ENCODE data around the gene KLHL35.

Gene KLHL35

DNA sequence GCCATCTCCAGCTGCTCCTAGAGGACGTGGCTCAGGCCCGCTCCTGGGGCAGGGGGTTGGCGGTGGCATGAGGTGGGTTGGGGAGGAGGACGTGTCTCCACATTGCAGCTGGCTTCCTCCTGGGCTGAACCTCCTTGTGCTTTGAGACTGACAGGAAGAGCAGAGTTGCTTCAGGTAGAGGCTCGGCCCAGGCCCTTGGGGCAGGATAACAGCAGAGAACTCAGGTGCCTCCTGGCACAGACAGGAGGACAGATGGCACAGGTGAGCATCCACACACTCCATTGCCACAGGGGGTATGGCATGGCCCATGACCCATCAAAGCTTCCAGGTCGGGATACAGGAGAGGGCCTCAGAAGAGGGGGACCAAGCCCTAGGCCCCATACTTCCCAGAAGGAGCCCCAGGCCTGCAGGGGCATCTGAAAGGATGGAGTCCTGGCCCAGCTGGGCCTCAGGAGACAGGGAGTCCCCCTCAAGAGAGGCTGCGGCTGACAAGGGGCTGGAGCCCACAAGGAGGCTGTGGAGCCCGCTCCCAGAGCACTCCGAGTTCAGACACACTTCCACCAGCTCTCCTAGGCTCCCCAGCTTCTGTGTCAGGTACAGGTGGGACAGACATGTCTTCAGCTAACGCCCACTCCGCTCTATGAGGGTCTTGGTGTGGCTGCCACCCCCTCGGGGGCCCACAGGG lies 2.0 kb upstream of the KLHL35 start:
- WGBS (ENCODE audit: insufficient coverage): 98% methylated on average over 9 of the region's 12 CpGs
- CTCF ChIA-PET: interaction anchor here (0.7 to 2.5 kb wide), 7 partner anchors 9 to 102 kb away, joined by 3 to 15 read pairs (median 3); no protein-coding TSS in a partner anchor
- no peak for DNase-seq
- Histone ChIP-seq H3K9me3 (ENCODE audit: control extremely low read depth in 1 of 5, control insufficient read depth in 4 of 5, insufficient read depth in 2 of 5, low read depth in 1 of 5, low read length in 4 of 5) (no peaks in the 10 kb centered on the region), H3K27me3 (replicated peaks in 2 of 5; ENCODE audit: control insufficient read depth in 4 of 5, insufficient read depth in 5 of 5, low read length in 4 of 5) (peaks cover 0 to 39% (median 24%) of the 10 kb centered on the region in 5 experiments), H3K4me1 (ENCODE audit: control extremely low read depth in 1 of 4, control insufficient read depth in 4 of 4, insufficient read depth in 4 of 4, low read length in 3 of 4) (peaks cover 0 to 11% (median 8%) of the 10 kb centered on the region in 4 experiments), H3K36me3 (ENCODE audit: control insufficient read depth in 4 of 4, insufficient read depth in 4 of 4, low read length in 3 of 4) (no peaks in the 10 kb centered on the region), H3K4me3 (ENCODE audit: control insufficient read depth in 1 of 7, extremely low read depth in 1 of 7, insufficient read depth in 4 of 7, low read depth in 2 of 7, low read length in 6 of 7) (no peak overlapping the region), H3K27ac (ENCODE audit: insufficient read depth in 1 of 2, low read depth in 1 of 2, low read length in 2 of 2, poor library complexity in 1 of 2, severe bottlenecking in 2 of 2) (no peak overlapping the region)
- POLR2A ChIA-PET: no interaction called here

DNA sequence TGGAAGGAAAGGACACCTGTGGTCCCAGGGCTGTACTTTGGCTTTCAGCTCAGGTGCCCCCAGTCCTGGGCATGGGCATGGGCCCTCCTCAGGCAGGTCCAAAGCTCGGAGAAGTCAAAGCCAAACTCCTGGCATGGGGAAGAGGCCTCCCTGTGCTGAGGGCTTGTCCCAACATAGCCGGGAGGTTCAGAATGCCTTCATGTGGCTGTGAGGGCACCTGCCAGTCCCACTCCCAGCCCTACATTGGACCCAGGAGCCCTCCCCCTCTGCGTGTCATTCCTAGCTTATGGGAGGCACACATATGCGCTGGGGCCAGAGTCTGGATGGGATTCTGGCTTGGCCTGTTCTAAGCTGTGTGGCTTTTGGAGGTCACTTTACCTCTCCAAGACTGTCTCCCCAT lies 1.0 kb upstream of the KLHL35 start:
- Histone ChIP-seq H3K27ac (ENCODE audit: insufficient read depth in 1 of 2, low read depth in 1 of 2, low read length in 2 of 2, poor library complexity in 1 of 2, severe bottlenecking in 2 of 2) (no peak overlapping the region), H3K36me3 (ENCODE audit: control insufficient read depth in 4 of 4, insufficient read depth in 4 of 4, low read length in 3 of 4) (no peaks in the 10 kb centered on the region), H3K9me3 (ENCODE audit: control extremely low read depth in 1 of 5, control insufficient read depth in 4 of 5, insufficient read depth in 2 of 5, low read depth in 1 of 5, low read length in 4 of 5) (peaks cover 0 to 8% (median 7%) of the 10 kb centered on the region in 5 experiments), H3K27me3 (replicated peaks in 2 of 5; ENCODE audit: control insufficient read depth in 4 of 5, insufficient read depth in 5 of 5, low read length in 4 of 5) (peaks cover under 1 to 48% (median 30%) of the 10 kb centered on the region in 5 experiments), H3K4me1 (ENCODE audit: control extremely low read depth in 1 of 4, control insufficient read depth in 4 of 4, insufficient read depth in 4 of 4, low read length in 3 of 4) (peaks cover 0 to 15% (median 13%) of the 10 kb centered on the region in 4 experiments), H3K4me3 (ENCODE audit: control insufficient read depth in 1 of 7, extremely low read depth in 1 of 7, insufficient read depth in 4 of 7, low read depth in 2 of 7, low read length in 6 of 7) (no peak overlapping the region)
- WGBS (ENCODE audit: insufficient coverage): 100% methylated on average over 2 of the region's 4 CpGs
- ChIA-PET POLR2A (no interaction called here), CTCF (interaction anchor here (0.7 to 1.2 kb wide), 4 partner anchors 10 to 97 kb away, joined by 3 to 5 read pairs (median 4); no protein-coding TSS in a partner anchor)
- no peak for DNase-seq

GRCh38 chr11:75433443-75433842 lies 440 bp upstream of the KLHL35 start:
- ChIA-PET POLR2A (no interaction called here), CTCF (interaction anchor here (0.7 kb wide), 1 partner anchor 85 kb away, joined by 3 read pairs; no protein-coding TSS in a partner anchor)
- no peaks in the 10 kb centered on the region for H3K36me3 ChIP-seq (ENCODE audit: control insufficient read depth in 4 of 4, insufficient read depth in 4 of 4, low read length in 3 of 4)
- H3K27ac ChIP-seq (ENCODE audit: insufficient read depth in 1 of 2, low read depth in 1 of 2, low read length in 2 of 2, poor library complexity in 1 of 2, severe bottlenecking in 2 of 2): no peak overlapping the region
- 90% methylated on average over 5 of the region's 6 CpGs for WGBS (ENCODE audit: insufficient coverage)
- H3K27me3 ChIP-seq (replicated peaks in 2 of 5; ENCODE audit: control insufficient read depth in 4 of 5, insufficient read depth in 5 of 5, low read length in 4 of 5): peaks cover 4 to 54% (median 34%) of the 10 kb centered on the region in 5 experiments
- DNase-seq: no peak
- no peak overlapping the region for H3K4me3 ChIP-seq (ENCODE audit: control insufficient read depth in 1 of 7, extremely low read depth in 1 of 7, insufficient read depth in 4 of 7, low read depth in 2 of 7, low read length in 6 of 7)
- H3K9me3 ChIP-seq (ENCODE audit: control extremely low read depth in 1 of 5, control insufficient read depth in 4 of 5, insufficient read depth in 2 of 5, low read depth in 1 of 5, low read length in 4 of 5): peaks cover 0 to 12% (median 9%) of the 10 kb centered on the region in 5 experiments
- H3K4me1 ChIP-seq (ENCODE audit: control extremely low read depth in 1 of 4, control insufficient read depth in 4 of 4, insufficient read depth in 4 of 4, low read length in 3 of 4): peaks cover 0 to 19% (median 13%) of the 10 kb centered on the region in 4 experiments

DNA sequence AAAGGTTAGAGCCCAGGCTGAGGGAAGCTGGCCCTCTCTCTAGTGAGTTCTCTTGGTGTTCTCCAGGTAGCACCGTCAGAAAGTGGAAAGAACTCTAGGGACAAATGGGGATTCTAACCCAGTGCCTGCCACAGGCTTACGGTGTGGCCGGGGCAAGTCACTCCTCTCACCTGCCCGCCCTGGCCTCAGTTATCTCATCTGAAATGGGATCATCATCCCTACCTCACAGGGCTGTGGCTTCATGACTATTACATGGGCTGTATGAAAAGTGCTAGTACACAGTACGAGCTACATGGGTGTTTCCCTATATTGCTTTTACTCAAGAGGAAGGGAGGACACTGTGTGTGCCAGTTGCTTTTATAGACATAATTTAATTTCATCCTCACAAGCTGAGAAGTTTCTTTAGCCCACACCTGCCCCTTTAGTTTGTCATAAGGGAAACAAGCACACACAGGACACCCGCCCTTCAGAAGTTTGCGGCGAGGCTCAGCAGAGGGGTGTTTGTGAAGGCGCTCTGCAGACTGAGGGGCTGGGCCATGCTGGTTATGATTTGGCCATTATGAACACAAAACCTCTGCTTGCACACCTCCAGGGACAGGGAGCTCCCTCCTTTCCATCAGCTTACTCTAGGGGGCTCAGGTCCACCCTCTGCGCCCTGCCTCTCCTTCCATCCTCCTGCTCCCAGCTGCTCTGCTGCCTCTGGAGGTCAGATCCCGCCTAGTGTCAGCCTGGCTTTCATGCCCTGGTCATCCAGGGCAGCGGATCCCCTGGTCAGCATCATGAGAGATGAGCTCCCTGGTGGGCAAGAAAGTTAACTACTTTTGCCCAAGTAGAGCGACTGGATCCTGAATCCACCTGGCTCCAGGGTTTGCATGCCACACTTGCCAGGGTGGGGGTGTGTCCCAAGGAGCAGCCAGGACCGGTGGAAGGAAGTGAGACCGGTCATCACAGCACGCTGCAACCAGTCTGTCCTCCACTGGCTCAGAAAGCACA lies 1.2 kb downstream of the KLHL35 start:
- H3K36me3 ChIP-seq (ENCODE audit: control insufficient read depth in 4 of 4, insufficient read depth in 4 of 4, low read length in 3 of 4): no peaks in the 10 kb centered on the region
- ChIA-PET POLR2A (no interaction called here), CTCF (interaction anchor here (0.6 to 3.9 kb wide), 6 partner anchors 12 to 100 kb away, joined by 3 to 26 read pairs (median 4); no protein-coding TSS in a partner anchor)
- peaks cover 0 to 27% (median 13%) of the 10 kb centered on the region in 4 experiments for H3K4me1 ChIP-seq (ENCODE audit: control extremely low read depth in 1 of 4, control insufficient read depth in 4 of 4, insufficient read depth in 4 of 4, low read length in 3 of 4)
- no peak overlapping the region for H3K27ac ChIP-seq (ENCODE audit: insufficient read depth in 1 of 2, low read depth in 1 of 2, low read length in 2 of 2, poor library complexity in 1 of 2, severe bottlenecking in 2 of 2)
- DNase-seq: no peak
- peaks cover 4 to 66% (median 34%) of the 10 kb centered on the region in 5 experiments for H3K27me3 ChIP-seq (replicated peaks in 2 of 5; ENCODE audit: control insufficient read depth in 4 of 5, insufficient read depth in 5 of 5, low read length in 4 of 5)
- peaks cover 0 to 14% (median 9%) of the 10 kb centered on the region in 5 experiments for H3K9me3 ChIP-seq (ENCODE audit: control extremely low read depth in 1 of 5, control insufficient read depth in 4 of 5, insufficient read depth in 2 of 5, low read depth in 1 of 5, low read length in 4 of 5)
- no peak overlapping the region for H3K4me3 ChIP-seq (ENCODE audit: control insufficient read depth in 1 of 7, extremely low read depth in 1 of 7, insufficient read depth in 4 of 7, low read depth in 2 of 7, low read length in 6 of 7)
- 53% methylated on average over 9 of the region's 16 CpGs for WGBS (ENCODE audit: insufficient coverage)

DNA sequence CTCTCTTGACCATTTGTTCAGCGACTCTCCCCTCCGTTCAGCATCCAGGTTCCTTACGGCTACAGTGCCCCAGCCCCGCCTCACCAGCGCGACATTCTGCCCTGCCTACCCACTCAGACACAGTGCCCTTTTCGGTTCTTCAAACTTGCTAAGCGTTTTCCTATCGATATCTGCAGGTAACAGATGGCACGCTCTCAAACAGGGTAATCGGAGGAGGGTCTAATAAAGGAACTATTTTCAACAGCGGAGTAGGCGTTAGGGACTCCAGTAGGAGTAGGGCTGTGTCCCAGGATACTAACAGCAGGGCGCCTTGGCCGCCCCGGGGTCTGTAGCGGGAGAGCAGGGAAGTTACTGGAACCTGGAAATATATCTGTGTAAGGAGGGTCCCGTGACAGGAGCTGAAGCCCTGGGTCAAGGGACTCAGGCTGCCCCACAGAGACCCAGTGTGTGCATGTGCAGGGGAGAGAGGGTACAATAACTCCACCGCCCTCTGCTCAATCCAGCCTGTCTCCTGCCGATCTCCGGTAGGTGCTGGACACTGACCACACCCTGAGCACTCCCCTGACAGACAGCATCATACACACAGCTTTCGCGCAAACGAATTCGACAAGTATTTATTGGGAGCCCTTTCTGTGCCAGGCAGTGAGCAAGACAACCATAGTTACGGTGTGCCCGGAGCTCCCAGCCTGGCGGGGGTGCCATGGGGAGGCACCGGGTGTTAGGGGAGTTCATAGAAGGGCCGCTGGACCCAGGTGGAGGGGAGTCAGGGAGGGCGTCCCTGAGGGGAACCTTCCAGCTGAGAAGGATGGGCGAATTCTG lies 2.1 kb downstream of the KLHL35 start:
- Histone ChIP-seq H3K27me3 (replicated peaks in 2 of 5; ENCODE audit: control insufficient read depth in 4 of 5, insufficient read depth in 5 of 5, low read length in 4 of 5) (peaks cover 4 to 69% (median 34%) of the 10 kb centered on the region in 5 experiments), H3K4me1 (ENCODE audit: control extremely low read depth in 1 of 4, control insufficient read depth in 4 of 4, insufficient read depth in 4 of 4, low read length in 3 of 4) (peaks cover 0 to 27% (median 13%) of the 10 kb centered on the region in 4 experiments), H3K36me3 (ENCODE audit: control insufficient read depth in 4 of 4, insufficient read depth in 4 of 4, low read length in 3 of 4) (no peaks in the 10 kb centered on the region), H3K27ac (ENCODE audit: insufficient read depth in 1 of 2, low read depth in 1 of 2, low read length in 2 of 2, poor library complexity in 1 of 2, severe bottlenecking in 2 of 2) (no peak overlapping the region), H3K4me3 (ENCODE audit: control insufficient read depth in 1 of 7, extremely low read depth in 1 of 7, insufficient read depth in 4 of 7, low read depth in 2 of 7, low read length in 6 of 7) (peak overlapping the region in 6 of 7 experiments; percentile 23 to 66 (median 58)), H3K9me3 (ENCODE audit: control extremely low read depth in 1 of 5, control insufficient read depth in 4 of 5, insufficient read depth in 2 of 5, low read depth in 1 of 5, low read length in 4 of 5) (peaks cover 0 to 14% (median 9%) of the 10 kb centered on the region in 5 experiments)
- ChIA-PET POLR2A (no interaction called here), CTCF (interaction anchor here (0.6 to 3.9 kb wide), 10 partner anchors 10 to 153 kb away, joined by 3 to 26 read pairs (median 4); no protein-coding TSS in a partner anchor)
- 21% methylated on average over 30 of the region's 32 CpGs for WGBS (ENCODE audit: insufficient coverage)
- peak in 1 of 3 donors; percentile 14 for DNase-seq

Data from common myeloid progenitor, CD34-positive (primary cell).